Endothelial cell of umbilical vein (primary cell): ENCODE results near the gene SMOC2. TPM values are rescaled to one million over a fixed set of nuclear protein-coding genes. Genes with fewer than 3 reads are reported as not detected.

Experiments
- BruUV-seq: library from RNA; stranded (reverse); fragments of 400-500 nt; replicated peaks from 2 replicates; lab custom pipeline; 2021; lab: Mats Ljungman, UMichigan
- CTCF ChIA-PET: fragments of 300-600, 350-600 bp; sonication (Branson Sonifier 250); formaldehyde crosslinking; loops from one replicate; lab custom pipeline; 2021; ENCODE audit warnings: antibody characterized with exemption, inconsistent platforms; lab: Charles Lee
- POLR2A ChIA-PET: fragments of 300-600, 350-600 bp; sonication (Branson Sonifier 250); formaldehyde crosslinking; loops from one replicate; lab custom pipeline; 2021; ENCODE audit warnings: antibody characterized with exemption, inconsistent platforms; lab: Charles Lee
- DNase-seq: peaks from one replicate; pipeline ENCODE4 v3.0.0-alpha.2; 2011; ENCODE audit warnings: low read depth, low spot score
- FAIRE-seq: peaks from 2 replicates; lab custom pipeline; 2011; peaks lifted over from hg19 to GRCh38; lab: Jason Lieb, UNC
- H2AFZ ChIP-seq: 2 replicates; pipeline ENCODE4 v1.6.0; 2012; ENCODE audit warnings: low read depth, low read length, control low read depth, inconsistent platforms
- H3K27ac ChIP-seq: 2 replicates; pipeline ENCODE4 v1.5.1; 2011; ENCODE audit warnings: low read depth, mild to moderate bottlenecking, control low read depth, low read length, moderate library complexity; ENCODE audit not compliant: insufficient read depth
- H3K27me3 ChIP-seq, 2 experiments: 2 replicates each; pipeline versions ENCODE4 v1.6.0 to v1.6.1; 2011; ENCODE audit warnings: low read length in 2 of 2, mixed read lengths in 1 of 2; ENCODE audit not compliant: control insufficient read depth in 2 of 2, insufficient read depth in 2 of 2
- H3K36me3 ChIP-seq, 2 experiments: 2 replicates in 1 of 2; 3 replicates in 1 of 2; pipeline ENCODE4 v1.5.1; 2011; ENCODE audit warnings: low read length in 2 of 2, mild to moderate bottlenecking in 1 of 2, moderate library complexity in 1 of 2; ENCODE audit not compliant: control insufficient read depth in 2 of 2, insufficient read depth in 2 of 2; ENCODE audit errors: extremely low read depth in 1 of 2
- H3K4me1 ChIP-seq: 3 replicates; pipeline ENCODE4 v1.5.1; 2011; ENCODE audit warnings: mild to moderate bottlenecking, low read length; ENCODE audit not compliant: control insufficient read depth, insufficient read depth; ENCODE audit errors: extremely low read depth
- H3K4me2 ChIP-seq: 2 replicates; pipeline ENCODE4 v1.6.1; 2011; ENCODE audit warnings: low read length, control low read depth, mixed read lengths; ENCODE audit not compliant: insufficient read depth
- H3K4me3 ChIP-seq, 3 experiments: fragments of 200-600 bp in 1 of 3; sonication (generic), shearing (Covaris generic) in 1 of 3; replicated peaks in 1 of 3; 2 replicates each; pipeline ENCODE4 v1.5.1; 2011 to 2016; ENCODE audit warnings: control low read depth in 3 of 3, low read length in 3 of 3, mild to moderate bottlenecking in 2 of 3, inconsistent platforms in 1 of 3, low read depth in 1 of 3, moderate library complexity in 1 of 3; ENCODE audit not compliant: insufficient read depth in 1 of 3
- H3K79me2 ChIP-seq: 2 replicates; pipeline ENCODE4 v1.6.0; 2012; ENCODE audit warnings: low read length, inconsistent platforms; ENCODE audit not compliant: control insufficient read depth, insufficient read depth
- H3K9ac ChIP-seq: replicated peaks from 2 replicates; pipeline ENCODE3; 2011; ENCODE audit warnings: low read length, control low read depth; ENCODE audit not compliant: insufficient read depth; ENCODE audit errors: extremely low read depth
- H3K9me1 ChIP-seq: replicated peaks from 3 replicates; pipeline ENCODE4 v1.6.0; 2011; ENCODE audit warnings: mild to moderate bottlenecking, low read length; ENCODE audit not compliant: control insufficient read depth, insufficient read depth; ENCODE audit errors: extremely low read depth
- H3K9me3 ChIP-seq: replicated peaks from 2 replicates; pipeline ENCODE4 v1.5.1; 2012; ENCODE audit warnings: low read length, inconsistent platforms; ENCODE audit not compliant: control insufficient read depth, insufficient read depth
- H4K20me1 ChIP-seq: replicated peaks from 2 replicates; pipeline ENCODE3; 2011; ENCODE audit warnings: mild to moderate bottlenecking, low read length; ENCODE audit not compliant: control insufficient read depth, insufficient read depth; ENCODE audit errors: extremely low read depth
- EZH2 ChIP-seq: IDR thresholded peaks from 2 replicates; pipeline ENCODE4 v1.6.1; 2012; ENCODE audit warnings: borderline replicate concordance, low read depth, mild to moderate bottlenecking, moderate library complexity, low read length, inconsistent platforms; ENCODE audit not compliant: severe bottlenecking
- GATA2 ChIP-seq: IDR thresholded peaks from 2 replicates; pipeline ENCODE4 v1.7.0; 2011; ENCODE audit warnings: low read depth, mild to moderate bottlenecking, moderate library complexity, mixed read lengths, low read length; ENCODE audit not compliant: insufficient read length, insufficient read depth
- JUN ChIP-seq: IDR thresholded peaks from 2 replicates; pipeline ENCODE4 v1.6.1; 2011; ENCODE audit warnings: borderline replicate concordance, low read depth; ENCODE audit not compliant: insufficient read length, insufficient read depth
- MYC ChIP-seq: IDR thresholded peaks from one replicate; pipeline ENCODE4 v1.6.1; 2011; ENCODE audit warnings: mild to moderate bottlenecking, low read depth, low read length
- POLR2A ChIP-seq: IDR thresholded peaks from 2 replicates; pipeline ENCODE4 v1.6.1; 2012; ENCODE audit warnings: low read depth, mild to moderate bottlenecking, control low read depth, low read length
- POLR2AphosphoS5 ChIP-seq: IDR thresholded peaks from 2 replicates; pipeline ENCODE4 v1.6.1; 2012; ENCODE audit warnings: low read depth, mild to moderate bottlenecking, control low read depth, low read length, moderate library complexity; ENCODE audit not compliant: insufficient read depth
- dilution Hi-C: fragments of 300-500 bp; cut with MboI; formaldehyde crosslinking; loops from one replicate; pipeline ENCODE4 v1.15.0; 2019; ENCODE audit warnings: low sequenced_read_pairs; ENCODE audit not compliant: extremely low pct_ligation_motif_present
- intact Hi-C: fragments of 100-400 bp; cut with micrococcal nuclease; formaldehyde crosslinking; loops from one replicate; pipeline ENCODE4 v1.10.0; 2022
- polyA plus RNA-seq, 4 experiments: library from polyadenylated mRNA; depleted of rRNA in 3 of 4; stranded (reverse) in 3 of 4; unstranded in 1 of 4; fragments of >200 nt; gene quantifications; 2 replicates each; pipeline versions ENCODE4 v1.2.1 to v1.2.3, GENCODE V29; 2011 to 2012; ENCODE audit warnings: missing spikeins in 1 of 4
- total RNA-seq: library from RNA; stranded (reverse); gene quantifications from 2 replicates; pipeline ENCODE4 v1.2.3, GENCODE V29; 2021

Gene SMOC2
- total and polyA plus RNA-seq, 2 donors (not counting 3 experiments of a cell fraction or from before 2014, with no cell fraction given), result not detected

DNA sequence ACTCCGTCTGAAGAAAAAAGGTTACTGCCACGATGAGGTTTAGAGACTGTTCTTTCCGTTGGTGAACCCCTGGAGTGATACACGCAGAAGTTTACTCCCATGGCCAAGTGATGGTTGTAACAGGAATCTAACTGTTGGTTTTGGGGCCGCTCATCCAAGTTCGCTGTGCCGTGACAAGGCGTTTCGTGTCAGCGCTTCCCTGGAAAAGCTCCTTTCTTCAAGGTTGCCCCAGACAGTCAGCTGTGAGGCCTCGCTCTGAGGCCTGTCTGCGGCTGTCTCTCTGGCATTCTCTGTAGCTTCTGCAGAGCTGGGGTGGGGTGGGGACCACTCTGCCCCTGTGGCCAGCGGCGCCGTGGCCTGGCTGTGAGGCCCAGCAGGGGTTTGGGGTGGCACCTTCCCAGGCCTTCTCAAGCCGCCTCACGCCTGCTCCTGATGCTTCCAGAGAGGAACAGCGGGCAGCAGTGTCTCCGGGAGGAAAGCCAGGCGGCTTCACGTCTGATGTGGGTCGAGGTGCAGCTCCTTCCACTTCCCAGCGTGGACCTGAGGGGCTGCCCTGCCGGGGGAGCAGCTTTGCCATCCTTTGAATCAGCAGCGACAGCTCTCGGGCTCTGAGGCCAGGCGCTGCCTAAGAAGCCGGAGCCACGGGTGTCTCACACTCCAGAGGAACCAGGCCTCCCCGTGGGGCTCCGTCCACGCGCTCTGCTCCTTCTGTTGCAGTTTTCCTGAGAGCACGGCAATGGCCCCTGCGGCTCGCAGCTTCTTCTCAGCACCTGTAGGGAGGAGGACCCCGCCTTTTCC, 76.2 kb downstream of the SMOC2 start:
- DNase-seq, result no peak
- Histone ChIP-seq H2AFZ (no peak overlapping the region), H3K4me2 (no peak overlapping the region), H3K9me1 (no peaks in the 10 kb centered on the region), H3K9ac (no peak overlapping the region), H3K9me3 (no peaks in the 10 kb centered on the region), H3K79me2 (no peaks in the 10 kb centered on the region), H3K4me3 (no peak overlapping the region), H4K20me1 (no peaks in the 10 kb centered on the region), H3K36me3 (no peaks in the 10 kb centered on the region), H3K27me3 (no peaks in the 10 kb centered on the region), H3K4me1 (no peaks in the 10 kb centered on the region), H3K27ac (no peak overlapping the region)
- BruUV-seq, result no TSS peak
- ChIA-PET POLR2A (no interaction called here), CTCF (no interaction called here)
- no peak for FAIRE-seq
- no peak for TF ChIP-seq POLR2AphosphoS5
- no peak for TF ChIP-seq JUN
- dilution Hi-C loops (no loop called here), intact Hi-C loops (no loop called here)

DNA sequence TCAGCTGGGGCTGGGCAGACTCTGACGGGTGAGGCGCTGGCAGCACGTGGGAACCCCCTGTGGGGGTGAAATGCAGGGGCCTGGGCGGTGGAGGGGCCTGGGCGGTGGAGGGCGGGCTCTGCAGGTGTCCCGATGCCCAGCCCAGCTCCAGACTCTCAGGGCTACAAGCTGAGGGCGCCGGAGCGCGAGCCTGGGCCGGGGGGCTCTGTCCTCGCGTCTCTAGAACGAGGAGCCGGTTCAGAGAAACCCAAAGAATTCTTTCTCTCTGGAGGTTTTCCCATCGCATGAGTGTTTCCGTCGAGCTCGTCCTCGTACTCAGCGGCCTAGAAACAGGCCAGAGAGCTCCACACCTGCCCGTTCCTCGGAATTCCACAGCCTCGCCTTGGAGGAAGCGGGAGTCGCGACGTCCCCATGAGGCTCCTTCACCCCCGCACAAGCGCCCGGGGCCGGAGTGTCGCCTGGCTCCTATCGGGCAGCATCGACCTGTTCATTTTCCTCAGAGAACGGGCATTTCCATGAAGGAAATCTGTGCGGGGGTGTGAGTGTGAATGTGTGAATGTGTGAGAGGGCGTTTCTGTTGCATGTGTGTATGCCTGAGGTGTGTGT, 76.9 kb downstream of the SMOC2 start:
- BruUV-seq, result no TSS peak
- FAIRE-seq, result no peak
- Histone ChIP-seq H3K9me3 (no peaks in the 10 kb centered on the region), H3K4me3 (no peak overlapping the region), H3K36me3 (no peaks in the 10 kb centered on the region), H2AFZ (no peak overlapping the region), H3K4me2 (no peak overlapping the region), H3K27me3 (no peaks in the 10 kb centered on the region), H4K20me1 (no peaks in the 10 kb centered on the region), H3K4me1 (no peaks in the 10 kb centered on the region), H3K9ac (no peak overlapping the region), H3K27ac (no peak overlapping the region), H3K79me2 (no peaks in the 10 kb centered on the region), H3K9me1 (no peaks in the 10 kb centered on the region)
- dilution Hi-C loops (no loop called here), intact Hi-C loops (no loop called here)
- TF ChIP-seq MYC, result no peak
- TF ChIP-seq JUN, result no peak
- TF ChIP-seq POLR2A, result no peak
- no peak for TF ChIP-seq EZH2
- TF ChIP-seq POLR2AphosphoS5, result no peak
- no peak for TF ChIP-seq GATA2
- ChIA-PET POLR2A (no interaction called here), CTCF (no interaction called here)
- no peak for DNase-seq
